GM12875 (cell line): ENCODE data around the gene CCDC85C.

ENCODE experiments used
- H3K4me3 ChIP-seq: one replicate; pipeline ENCODE4 v1.5.1; 2011; ENCODE audit warnings: low read depth, low read length, control low read depth
- TF ChIP-seq, protein P1 (sequence below): IDR thresholded peaks from 2 replicates; pipeline ENCODE4 v1.5.1; 2011; ENCODE audit warnings: low read depth, mild to moderate bottlenecking, control low read depth, inconsistent platforms, low read length, moderate library complexity, borderline replicate concordance; ENCODE audit not compliant: insufficient read depth

The CCDC85C gene

DNA sequence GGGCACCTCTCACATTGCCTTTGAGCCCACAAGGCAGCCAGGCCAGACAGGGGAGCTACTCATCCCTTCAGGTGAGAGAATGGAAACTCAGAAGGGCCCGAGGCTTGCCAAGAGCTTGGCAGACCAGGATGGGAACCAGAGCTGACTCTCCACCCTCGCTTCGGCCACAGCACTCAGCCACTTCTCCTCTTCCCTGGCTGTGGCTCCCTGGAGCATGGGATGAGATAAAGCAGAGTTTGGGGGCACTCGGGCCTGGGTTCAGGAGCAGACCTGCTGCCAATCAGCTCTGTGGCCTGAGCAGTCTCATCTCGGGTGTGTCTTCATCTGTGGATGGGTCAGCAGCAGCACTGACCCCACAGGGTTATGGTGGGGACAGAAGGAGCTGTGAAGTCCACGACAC, 20.0 kb upstream of the CCDC85C start:
- no peak overlapping the region for H3K4me3 ChIP-seq
- TF ChIP-seq, protein P1, sequence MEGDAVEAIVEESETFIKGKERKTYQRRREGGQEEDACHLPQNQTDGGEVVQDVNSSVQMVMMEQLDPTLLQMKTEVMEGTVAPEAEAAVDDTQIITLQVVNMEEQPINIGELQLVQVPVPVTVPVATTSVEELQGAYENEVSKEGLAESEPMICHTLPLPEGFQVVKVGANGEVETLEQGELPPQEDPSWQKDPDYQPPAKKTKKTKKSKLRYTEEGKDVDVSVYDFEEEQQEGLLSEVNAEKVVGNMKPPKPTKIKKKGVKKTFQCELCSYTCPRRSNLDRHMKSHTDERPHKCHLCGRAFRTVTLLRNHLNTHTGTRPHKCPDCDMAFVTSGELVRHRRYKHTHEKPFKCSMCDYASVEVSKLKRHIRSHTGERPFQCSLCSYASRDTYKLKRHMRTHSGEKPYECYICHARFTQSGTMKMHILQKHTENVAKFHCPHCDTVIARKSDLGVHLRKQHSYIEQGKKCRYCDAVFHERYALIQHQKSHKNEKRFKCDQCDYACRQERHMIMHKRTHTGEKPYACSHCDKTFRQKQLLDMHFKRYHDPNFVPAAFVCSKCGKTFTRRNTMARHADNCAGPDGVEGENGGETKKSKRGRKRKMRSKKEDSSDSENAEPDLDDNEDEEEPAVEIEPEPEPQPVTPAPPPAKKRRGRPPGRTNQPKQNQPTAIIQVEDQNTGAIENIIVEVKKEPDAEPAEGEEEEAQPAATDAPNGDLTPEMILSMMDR = no peak

DNA sequence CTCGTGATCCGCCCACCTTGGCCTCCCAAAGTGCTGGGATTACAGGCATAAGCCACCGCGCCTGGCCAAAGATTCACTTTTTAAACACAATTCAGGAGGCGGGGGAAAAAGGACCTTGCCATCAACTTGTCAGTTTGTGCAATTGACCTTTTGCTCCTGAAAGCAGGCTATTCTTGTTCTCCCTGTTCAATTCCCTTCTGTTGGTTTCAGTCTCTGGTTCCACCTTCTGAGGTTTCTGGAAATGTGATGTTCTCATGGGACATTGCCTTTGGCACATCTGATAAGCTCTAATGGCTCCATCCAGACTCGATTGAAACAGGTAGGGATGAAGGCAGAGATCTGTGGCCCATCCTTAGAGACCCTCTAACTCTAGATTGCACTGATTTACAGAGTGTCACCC, 17.9 kb upstream of the CCDC85C start:
- H3K4me3 ChIP-seq = no peak overlapping the region
- TF ChIP-seq, protein P1 = no peak

DNA sequence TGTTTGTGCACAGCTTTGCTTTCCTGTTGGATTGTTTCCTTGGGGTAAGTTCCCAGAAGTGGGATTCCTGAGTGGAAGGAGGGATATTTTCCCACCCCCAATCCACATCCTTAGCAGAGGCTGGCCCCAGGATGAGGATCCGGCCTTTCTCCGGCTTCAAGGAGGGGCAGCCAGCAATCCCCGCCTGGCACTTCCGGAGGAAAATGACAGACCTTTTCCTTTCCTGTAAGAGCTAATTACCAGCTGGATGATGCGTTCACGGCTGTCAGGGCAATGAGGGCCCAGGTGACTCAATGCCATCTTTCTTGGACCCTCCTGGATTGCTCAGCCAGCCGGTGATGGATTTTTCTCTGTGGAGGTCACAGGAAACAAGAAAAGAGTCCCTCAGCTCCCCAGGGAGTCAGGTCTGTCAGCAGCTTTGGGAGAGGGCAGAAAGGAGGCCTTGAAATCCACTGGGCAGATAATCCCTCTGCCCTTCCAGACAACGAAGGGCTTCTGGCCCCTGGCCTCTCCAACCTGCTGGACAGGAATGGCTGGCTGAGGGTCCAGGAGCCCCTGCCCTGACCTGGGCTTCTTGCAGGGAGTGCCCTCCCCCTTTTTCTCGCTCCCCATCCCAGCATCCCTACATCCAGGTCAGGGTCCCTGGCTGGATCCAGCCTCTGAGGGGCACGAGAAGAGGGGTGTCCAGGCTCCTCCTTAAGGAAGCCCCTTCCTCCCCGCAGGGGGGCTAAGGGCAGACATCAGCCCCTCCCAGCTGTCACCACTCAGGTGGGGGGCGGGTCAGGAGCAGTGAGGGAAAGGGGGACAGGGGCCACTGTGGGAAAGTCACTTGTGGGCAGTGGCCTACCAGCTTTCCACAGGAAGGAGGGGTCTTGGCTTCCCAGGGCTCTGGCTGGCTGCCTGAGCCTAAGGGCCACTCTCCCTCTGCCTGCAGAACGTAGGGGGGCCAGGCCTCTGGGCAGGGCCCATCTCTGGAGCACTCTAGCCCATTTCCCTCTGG, 16.1 kb upstream of the CCDC85C start:
- TF ChIP-seq, protein P1 = no peak
- H3K4me3 ChIP-seq = no peak overlapping the region

DNA sequence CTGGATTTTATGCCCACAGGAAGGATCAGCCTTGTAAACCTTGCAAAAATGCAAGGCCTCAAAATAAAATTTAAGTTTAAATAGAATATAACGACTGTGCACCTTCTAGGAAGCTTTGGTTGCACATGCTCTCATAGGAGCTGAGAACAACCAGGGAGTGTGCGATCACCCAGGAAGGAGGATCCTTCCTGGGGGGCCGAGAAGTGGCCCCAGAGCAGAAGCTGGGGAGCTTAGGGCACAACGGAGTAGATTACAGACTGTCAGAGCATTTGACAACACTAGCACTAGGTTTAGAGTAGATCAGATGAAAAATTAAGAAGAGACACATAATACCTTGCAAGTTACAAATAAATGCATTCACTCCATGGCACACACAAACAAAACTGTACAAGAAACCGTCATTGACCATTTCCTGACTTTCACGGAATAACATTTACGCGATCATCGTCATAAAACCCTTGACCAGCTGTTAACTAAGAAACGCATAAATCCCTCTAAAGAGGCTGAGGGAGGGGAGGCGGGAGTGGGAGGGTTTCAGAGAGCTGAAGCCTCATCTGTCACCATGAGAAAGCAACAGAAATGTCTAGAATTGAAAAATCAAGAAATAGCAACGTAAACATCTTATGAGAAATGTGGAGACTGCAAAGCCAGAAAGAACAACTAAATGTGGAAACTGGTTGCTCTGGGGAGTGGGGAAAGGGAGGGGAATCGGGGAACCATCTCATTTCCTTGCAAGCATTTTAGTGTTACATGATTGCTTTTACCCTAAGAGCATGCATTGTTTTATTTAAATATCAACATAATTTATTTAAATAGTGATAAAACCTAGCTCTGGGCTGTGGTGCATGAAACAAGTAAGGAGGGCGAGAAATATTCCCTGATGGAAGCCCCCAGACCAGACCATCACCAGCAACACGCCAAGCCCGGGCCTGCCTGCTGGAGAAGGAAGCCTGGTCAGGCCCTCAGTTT, 13.1 kb upstream of the CCDC85C start:
- TF ChIP-seq, protein P1 = no peak
- no peak overlapping the region for H3K4me3 ChIP-seq

DNA sequence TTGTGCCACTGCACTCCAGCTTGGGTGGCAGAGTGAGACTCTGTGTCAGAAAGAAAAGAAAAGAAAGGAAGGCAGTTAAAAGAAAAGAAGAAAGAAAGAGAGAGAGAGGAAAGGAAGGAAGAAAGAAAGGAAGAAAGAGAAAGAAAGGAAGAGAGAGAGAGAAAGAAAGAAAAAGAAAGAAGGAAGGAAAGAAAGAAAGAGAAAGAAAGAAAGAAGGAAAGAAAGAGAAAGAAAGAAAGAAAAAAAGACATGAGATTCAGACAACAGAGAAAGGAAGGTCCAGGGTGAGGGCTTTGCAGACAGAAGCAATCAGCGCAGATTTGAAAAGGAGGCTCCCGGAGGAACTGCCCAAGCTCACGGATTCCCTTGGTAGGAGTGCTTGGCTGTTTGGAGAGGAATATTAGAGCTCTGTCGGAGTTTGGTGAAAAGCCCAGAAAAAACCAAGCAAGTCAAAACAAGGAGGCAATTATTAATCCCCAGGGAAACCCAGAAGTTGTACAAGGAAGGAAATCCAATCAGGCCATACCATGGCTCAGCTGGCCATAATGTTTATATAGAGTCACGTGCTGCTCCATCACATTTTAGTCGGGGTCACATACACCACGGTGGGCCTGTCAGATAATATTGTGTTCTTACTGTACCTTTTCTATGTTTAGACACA, 11.6 kb upstream of the CCDC85C start:
- TF ChIP-seq, protein P1 = no peak

DNA sequence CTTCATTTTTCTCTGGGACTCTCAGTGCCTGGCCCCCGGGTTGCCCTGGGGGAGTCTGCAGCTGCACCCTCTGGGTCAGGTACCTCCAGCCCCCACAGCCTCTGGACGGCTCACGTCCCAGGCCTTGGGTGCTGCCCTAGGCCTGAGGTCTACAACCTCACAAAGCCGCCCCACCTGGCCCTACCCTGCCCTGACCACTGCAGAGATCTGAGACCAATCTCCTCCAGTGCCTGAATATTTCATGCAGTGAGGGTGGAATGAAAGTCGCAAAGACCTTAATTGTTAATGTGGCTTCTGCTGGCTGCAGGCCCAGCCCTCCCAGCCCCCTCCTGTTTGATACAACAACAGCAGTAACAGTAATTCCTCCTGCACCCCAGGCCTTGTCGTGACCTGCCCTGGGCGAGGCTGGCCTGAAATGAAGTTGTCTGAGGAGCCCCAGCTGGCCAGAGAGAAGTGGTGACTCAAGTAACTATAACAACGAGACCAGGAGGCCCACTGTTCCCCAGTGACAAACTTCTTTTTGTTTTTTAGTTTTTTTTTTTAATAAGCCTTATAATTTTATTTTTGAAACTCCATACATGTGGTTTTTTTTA, 8.8 kb upstream of the CCDC85C start:
- H3K4me3 ChIP-seq = no peak overlapping the region

More for the DNA sequence above, 11.6 kb upstream of the CCDC85C start:
- H3K4me3 ChIP-seq = no peak overlapping the region

More for the DNA sequence above, 8.8 kb upstream of the CCDC85C start:
- TF ChIP-seq, protein P1 = no peak
